Activated CD8-positive, alpha-beta T cell treated with anti-CD3 and anti-CD28 coated beads for 36 hours (primary cell): ENCODE data around the gene DOCK2. TPM values are rescaled to one million over a fixed set of nuclear protein-coding genes. Genes with fewer than 3 reads are reported as not detected.

Experiments used
- ATAC-seq: fragments of 200-7000 bp; cut with Tn5 transposase; one replicate; pipeline ENCODE4 v1.10.0; 2021; ENCODE audit warnings: mild to moderate bottlenecking, moderate library complexity
- CTCF ChIA-PET: fragments of 350-600 bp; sonication (Branson Sonifier 250); formaldehyde crosslinking; loops from one replicate; lab custom pipeline; 2021; ENCODE audit warnings: antibody characterized with exemption; lab: Charles Lee
- POLR2A ChIA-PET: fragments of 350-600 bp; sonication (Branson Sonifier 250); formaldehyde crosslinking; loops from one replicate; lab custom pipeline; 2021; ENCODE audit warnings: antibody characterized with exemption; lab: Charles Lee
- DNase-seq: peaks from one replicate; pipeline ENCODE4 v3.0.0-alpha.2; 2020
- H3K27ac Mint-ChIP-seq: one replicate; pipeline ENCODE4 v1.8.0; 2021; ENCODE audit warnings: mild to moderate bottlenecking, mixed read lengths
- H3K27me3 Mint-ChIP-seq: one replicate; pipeline ENCODE4 v1.8.0; 2021; ENCODE audit warnings: mixed read lengths
- H3K36me3 Mint-ChIP-seq: one replicate; pipeline ENCODE4 v1.8.0; 2021; ENCODE audit warnings: low read depth, mixed read lengths
- H3K4me1 Mint-ChIP-seq: one replicate; pipeline ENCODE4 v1.8.0; 2021; ENCODE audit warnings: low read depth, mixed read lengths
- H3K4me3 Mint-ChIP-seq: one replicate; pipeline ENCODE4 v1.8.0; 2021; ENCODE audit warnings: mild to moderate bottlenecking, moderate library complexity, mixed read lengths
- H3K9me3 Mint-ChIP-seq: one replicate; pipeline ENCODE4 v1.8.0; 2021; ENCODE audit warnings: mixed read lengths
- intact Hi-C: fragments of 100-400 bp; cut with micrococcal nuclease; formaldehyde crosslinking; loops from one replicate; pipeline ENCODE4 v1.10.0; 2022
- total RNA-seq, 2 experiments: library from RNA; stranded (reverse); gene quantifications; one replicate each; pipeline ENCODE4 v1.2.3, GENCODE V29; 2021
- TF ChIP-seq, protein P1 (sequence below): fragments of 200-600 bp; IDR thresholded peaks from one replicate; pipeline ENCODE4 v1.8.0; 2022; ENCODE audit warnings: antibody characterized with exemption, mild to moderate bottlenecking

Gene DOCK2
- total RNA-seq, 2 experiments from 2014 or later, result 180 to 181 TPM

- TF ChIP-seq, protein P1, sequence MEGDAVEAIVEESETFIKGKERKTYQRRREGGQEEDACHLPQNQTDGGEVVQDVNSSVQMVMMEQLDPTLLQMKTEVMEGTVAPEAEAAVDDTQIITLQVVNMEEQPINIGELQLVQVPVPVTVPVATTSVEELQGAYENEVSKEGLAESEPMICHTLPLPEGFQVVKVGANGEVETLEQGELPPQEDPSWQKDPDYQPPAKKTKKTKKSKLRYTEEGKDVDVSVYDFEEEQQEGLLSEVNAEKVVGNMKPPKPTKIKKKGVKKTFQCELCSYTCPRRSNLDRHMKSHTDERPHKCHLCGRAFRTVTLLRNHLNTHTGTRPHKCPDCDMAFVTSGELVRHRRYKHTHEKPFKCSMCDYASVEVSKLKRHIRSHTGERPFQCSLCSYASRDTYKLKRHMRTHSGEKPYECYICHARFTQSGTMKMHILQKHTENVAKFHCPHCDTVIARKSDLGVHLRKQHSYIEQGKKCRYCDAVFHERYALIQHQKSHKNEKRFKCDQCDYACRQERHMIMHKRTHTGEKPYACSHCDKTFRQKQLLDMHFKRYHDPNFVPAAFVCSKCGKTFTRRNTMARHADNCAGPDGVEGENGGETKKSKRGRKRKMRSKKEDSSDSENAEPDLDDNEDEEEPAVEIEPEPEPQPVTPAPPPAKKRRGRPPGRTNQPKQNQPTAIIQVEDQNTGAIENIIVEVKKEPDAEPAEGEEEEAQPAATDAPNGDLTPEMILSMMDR, result no peak
- POLR2A ChIA-PET, result interaction anchor here (0.7 kb wide), 1 partner anchor 738 kb away, joined by 3 read pairs; no protein-coding TSS in a partner anchor
- CTCF ChIA-PET, result no interaction called here
- Mint-ChIP-seq H3K4me1 (peaks cover 8% of the 10 kb centered on the region), H3K27ac (no peak overlapping the region), H3K9me3 (no peaks in the 10 kb centered on the region), H3K36me3 (peaks cover 27% of the 10 kb centered on the region), H3K27me3 (no peaks in the 10 kb centered on the region), H3K4me3 (no peak overlapping the region)
- intact Hi-C loops, result no loop called here
- ATAC-seq (no peak), DNase-seq (no peak)
Measured at GRCh38 chr5:169871826-169872490, 234.9 kb downstream of the DOCK2 start.

DNA sequence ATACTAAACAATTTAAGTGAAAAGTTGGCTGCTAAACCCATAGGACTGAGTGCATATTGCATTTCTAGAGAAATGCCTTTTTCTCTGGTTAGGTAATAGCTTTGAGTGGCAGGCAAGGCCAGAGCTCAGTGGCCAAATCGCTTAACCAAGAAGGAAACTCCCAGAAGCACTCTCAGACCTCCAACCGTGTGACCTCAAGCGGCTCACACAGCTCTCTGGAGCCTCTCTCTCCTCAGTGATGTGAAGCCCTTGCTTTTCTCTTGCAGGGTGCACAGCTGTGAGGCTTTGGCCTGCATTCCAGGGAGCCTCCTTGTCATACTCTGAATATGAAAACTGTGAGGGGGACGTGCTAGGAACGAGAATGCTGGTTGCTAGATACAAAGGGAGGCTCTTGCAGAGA is 236.6 kb downstream of the DOCK2 start:
- H3K36me3 Mint-ChIP-seq, result peaks cover 23% of the 10 kb centered on the region
- no peak for ATAC-seq

GRCh38 chr5:169874621-169875020 is 237.5 kb downstream of the DOCK2 start:
- CTCF ChIA-PET, result interaction anchor here (1.3 kb wide), 1 partner anchor 23 kb away, joined by 4 read pairs; no protein-coding TSS in a partner anchor
- POLR2A ChIA-PET, result no interaction called here
- H3K27ac Mint-ChIP-seq, result no peak overlapping the region
- TF ChIP-seq, protein P1, result no peak
- ATAC-seq (no peak), DNase-seq (no peak)
- no peak overlapping the region for H3K4me3 Mint-ChIP-seq
- no peaks in the 10 kb centered on the region for H3K9me3 Mint-ChIP-seq
- peaks cover 28% of the 10 kb centered on the region for H3K36me3 Mint-ChIP-seq
- no peaks in the 10 kb centered on the region for H3K27me3 Mint-ChIP-seq
- peaks cover 13% of the 10 kb centered on the region for H3K4me1 Mint-ChIP-seq
- intact Hi-C loops, result no loop called here

More for the DNA sequence above, 236.6 kb downstream of the DOCK2 start:
- TF ChIP-seq, protein P1, result no peak
- POLR2A ChIA-PET, result no interaction called here
- no peak for DNase-seq
- H3K4me1 Mint-ChIP-seq, result peaks cover 8% of the 10 kb centered on the region
- no peaks in the 10 kb centered on the region for H3K9me3 Mint-ChIP-seq
- H3K4me3 Mint-ChIP-seq, result no peak overlapping the region
- CTCF ChIA-PET, result interaction anchor here (1.3 kb wide), 1 partner anchor 24 kb away, joined by 4 read pairs; no protein-coding TSS in a partner anchor
- intact Hi-C loops, result no loop called here
- H3K27me3 Mint-ChIP-seq, result no peaks in the 10 kb centered on the region
- H3K27ac Mint-ChIP-seq, result no peak overlapping the region

GRCh38 chr5:169875091-169875728 is 238.1 kb downstream of the DOCK2 start:
- Mint-ChIP-seq H3K4me1 (peaks cover 13% of the 10 kb centered on the region), H3K4me3 (no peak overlapping the region), H3K27me3 (no peaks in the 10 kb centered on the region), H3K27ac (no peak overlapping the region), H3K36me3 (peaks cover 22% of the 10 kb centered on the region), H3K9me3 (no peaks in the 10 kb centered on the region)
- POLR2A ChIA-PET, result no interaction called here
- intact Hi-C loops, result no loop called here
- no peak for ATAC-seq
- TF ChIP-seq, protein P1, result no peak
- no peak for DNase-seq
- CTCF ChIA-PET, result interaction anchor here (1.3 kb wide), 1 partner anchor 22 kb away, joined by 4 read pairs; no protein-coding TSS in a partner anchor

GRCh38 chr5:169875731-169876130 is 238.7 kb downstream of the DOCK2 start:
- CTCF ChIA-PET, result no interaction called here
- Mint-ChIP-seq H3K9me3 (no peaks in the 10 kb centered on the region), H3K27me3 (no peaks in the 10 kb centered on the region), H3K4me1 (peaks cover 13% of the 10 kb centered on the region), H3K27ac (no peak overlapping the region), H3K36me3 (peaks cover 20% of the 10 kb centered on the region), H3K4me3 (no peak overlapping the region)
- POLR2A ChIA-PET, result no interaction called here
- no peak for DNase-seq
- TF ChIP-seq, protein P1, result no peak
- intact Hi-C loops, result no loop called here
- ATAC-seq, result no peak
